ENCODE measurements around the gene GCN1.

Gene GCN1

DNA sequence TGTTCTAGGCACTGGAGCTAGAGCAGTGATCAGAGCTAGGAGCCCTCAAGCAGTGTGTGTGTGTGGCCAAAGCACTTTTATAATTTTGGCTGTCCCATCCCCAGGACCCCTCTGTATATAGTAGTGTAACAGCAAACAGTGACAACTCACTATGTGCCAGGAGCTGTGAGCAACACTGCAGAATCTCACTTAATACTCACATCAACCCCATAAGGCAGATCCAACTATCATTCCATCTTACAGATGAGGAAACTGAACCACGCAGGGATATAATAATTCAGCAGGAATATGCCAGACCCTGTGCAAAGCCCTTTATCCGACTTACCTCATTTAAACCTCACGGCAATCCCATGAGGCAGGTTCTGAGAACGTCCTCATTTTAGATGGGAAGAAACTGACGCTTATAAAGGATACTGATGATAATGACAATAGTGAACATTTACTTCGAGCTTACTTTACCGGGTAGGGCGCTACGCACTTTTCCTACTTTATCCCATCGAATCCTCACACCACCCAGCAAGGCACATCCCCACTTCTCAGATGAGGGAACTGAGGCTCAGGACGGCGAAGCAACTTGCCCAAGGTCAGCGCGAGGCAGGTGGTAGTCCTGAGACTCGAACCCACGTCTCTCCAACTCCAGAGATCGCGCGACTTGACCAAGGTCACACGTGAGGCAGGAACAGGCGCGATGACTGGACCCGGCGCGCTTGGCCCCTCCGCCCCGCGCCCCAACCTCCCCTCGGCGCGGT, 78.6 kb downstream of the GCN1 start:
- DNase-seq (ENCODE audit: low read depth), result peak; percentile 17

DNA sequence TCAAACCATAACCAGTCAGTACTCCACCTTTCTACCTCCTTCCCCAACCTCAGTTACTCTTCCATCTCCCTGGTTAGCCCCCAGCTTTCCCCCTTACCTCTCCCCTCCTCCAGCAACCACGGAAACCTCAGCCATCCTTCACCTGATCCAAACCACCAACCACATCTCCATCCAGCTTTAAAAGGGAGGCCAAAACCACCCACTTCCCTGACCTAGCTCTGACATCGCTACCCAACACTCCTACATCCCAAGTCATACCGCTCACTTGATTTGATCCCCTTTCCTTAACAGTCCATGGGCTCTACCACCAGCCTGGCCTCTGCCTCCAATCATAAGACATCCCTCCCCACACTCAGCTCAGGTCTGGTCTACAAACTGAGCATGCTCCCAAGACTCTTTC, 79.4 kb downstream of the GCN1 start:
- DNase-seq (ENCODE audit: low read depth), result no peak

DNA sequence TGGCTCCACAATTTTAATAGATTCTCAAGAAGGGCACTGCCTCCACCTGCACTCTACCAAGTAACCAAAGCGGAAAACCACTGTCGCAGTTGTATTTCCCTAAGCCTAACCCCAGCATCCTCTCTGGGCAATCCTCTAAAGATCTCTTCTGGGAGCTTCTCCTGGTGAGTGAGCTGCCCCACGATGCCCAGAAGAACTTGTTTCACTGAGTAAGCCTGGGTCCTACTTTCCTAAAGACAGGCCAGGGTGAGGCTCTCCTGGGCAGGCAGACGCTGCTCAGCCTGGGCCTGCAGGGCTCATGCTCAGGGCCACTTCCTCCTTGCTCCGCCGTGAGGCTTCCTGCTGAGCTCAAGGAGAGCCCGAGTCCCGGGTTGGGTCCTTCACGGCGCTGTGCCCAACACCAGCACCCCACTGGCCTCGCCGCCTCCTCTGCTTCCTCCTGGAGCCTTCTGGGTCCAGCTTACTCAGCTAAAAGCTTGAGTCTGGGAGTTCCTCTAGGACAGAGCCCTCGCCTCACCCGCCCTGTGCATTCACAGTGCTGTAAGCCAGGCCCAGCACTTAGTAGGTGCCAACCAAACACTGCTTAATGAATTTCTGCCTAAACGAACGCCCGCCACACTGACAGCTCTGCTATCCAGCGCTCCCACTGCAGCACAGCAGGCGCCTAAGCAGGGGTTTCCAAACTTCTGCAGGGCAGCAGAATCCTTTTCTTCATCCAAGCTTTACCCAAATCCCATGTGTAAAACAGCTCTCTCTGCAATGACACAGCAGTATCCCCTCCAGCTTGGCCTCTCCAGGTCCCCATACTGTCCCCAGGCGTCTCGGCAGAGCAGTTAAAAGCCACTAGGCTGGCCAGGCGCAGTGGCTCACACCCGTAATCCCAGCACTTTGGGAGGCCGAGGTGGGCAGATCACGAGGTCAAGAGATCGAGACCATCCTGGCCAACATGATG, 83.7 kb downstream of the GCN1 start:
- no peak for DNase-seq (ENCODE audit: low read depth)

DNA sequence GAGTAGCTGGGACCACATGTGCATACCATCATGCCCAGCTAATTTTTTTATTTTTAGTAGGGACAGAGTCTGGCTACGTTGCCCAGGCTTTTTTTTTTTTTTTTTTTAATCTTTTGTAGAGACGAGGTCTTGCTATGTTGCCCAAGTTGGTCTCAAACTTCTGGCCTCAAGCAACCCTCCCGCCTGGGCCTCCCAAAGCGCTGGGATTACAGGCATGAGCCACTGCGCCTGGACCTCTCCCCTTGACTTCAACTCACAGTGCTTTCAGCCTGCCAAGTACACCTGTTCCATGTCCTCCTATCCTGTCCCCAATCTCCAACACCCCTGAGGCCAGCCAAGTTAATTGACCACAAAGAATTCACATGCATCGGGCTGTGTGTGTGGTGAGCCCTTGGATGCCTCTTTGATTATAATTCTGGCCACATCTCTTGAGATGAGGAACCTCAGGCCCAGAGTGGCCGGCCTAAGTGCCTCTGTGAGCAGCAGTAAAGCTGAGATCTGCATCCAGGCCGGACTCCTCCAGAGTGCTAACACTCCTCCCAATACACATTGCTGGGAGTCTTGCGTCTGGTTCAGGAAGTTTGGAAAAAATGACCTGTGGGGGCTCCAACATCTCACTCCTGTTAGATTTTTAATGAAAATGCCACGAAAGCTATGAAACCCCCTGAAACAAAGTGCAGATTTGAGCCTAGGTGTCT, 84.8 kb downstream of the GCN1 start:
- no peak for DNase-seq (ENCODE audit: low read depth)

DNA sequence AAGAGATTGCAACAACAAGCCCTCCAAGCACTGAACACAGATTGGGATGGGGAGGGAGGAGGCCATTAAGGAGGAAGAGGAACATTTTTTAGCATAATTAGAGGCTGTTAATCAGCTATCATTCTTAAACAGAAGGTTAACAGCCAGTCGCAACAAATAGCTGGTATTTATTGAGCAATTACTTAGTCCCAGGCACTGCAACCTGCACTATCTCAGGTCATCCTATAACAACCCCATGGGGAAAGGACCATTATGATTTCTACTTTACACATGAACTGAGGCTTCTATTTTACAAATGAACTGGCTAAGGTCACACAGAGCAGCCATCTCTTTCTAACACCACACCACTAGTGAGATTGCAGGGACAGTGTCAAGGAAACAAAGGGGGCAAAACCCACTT, 88.4 kb downstream of the GCN1 start:
- DNase-seq (ENCODE audit: low read depth), result no peak

DNA sequence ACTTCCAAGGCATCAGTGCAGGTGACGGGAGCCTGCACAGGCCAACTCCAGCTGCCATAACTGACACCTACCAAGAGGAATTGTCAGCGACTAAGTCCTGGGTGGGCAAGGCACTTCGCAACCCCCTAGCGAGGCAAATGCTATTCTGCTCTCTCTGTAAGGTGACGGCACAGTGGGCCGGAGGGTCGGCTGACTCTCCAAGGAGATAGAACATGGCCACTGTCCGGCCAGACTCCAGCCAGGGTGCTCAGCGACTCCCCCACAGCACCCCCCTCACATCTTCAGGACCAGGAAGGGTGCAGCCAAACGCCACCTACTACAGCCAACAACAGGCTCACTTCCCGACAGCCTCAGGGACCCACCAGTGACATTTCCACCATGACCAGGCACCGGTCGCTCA, 91.1 kb downstream of the GCN1 start:
- no peak for DNase-seq (ENCODE audit: low read depth)

DNA sequence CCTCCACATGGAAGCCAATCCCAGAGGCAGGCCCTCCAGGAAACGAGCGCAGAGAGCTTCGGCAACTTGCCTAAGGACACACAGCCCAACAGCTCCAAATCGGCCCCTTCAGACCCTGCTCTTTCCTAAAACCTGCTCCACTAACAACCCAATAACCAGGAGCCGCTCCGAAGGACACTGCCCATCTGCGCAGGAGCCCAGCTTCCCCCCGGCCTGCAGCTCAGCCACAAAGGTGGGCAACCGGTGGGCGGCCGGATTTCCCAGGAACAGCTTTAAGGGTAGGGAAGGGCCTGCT, 91.5 kb downstream of the GCN1 start:
- no peak for DNase-seq (ENCODE audit: low read depth)

DNA sequence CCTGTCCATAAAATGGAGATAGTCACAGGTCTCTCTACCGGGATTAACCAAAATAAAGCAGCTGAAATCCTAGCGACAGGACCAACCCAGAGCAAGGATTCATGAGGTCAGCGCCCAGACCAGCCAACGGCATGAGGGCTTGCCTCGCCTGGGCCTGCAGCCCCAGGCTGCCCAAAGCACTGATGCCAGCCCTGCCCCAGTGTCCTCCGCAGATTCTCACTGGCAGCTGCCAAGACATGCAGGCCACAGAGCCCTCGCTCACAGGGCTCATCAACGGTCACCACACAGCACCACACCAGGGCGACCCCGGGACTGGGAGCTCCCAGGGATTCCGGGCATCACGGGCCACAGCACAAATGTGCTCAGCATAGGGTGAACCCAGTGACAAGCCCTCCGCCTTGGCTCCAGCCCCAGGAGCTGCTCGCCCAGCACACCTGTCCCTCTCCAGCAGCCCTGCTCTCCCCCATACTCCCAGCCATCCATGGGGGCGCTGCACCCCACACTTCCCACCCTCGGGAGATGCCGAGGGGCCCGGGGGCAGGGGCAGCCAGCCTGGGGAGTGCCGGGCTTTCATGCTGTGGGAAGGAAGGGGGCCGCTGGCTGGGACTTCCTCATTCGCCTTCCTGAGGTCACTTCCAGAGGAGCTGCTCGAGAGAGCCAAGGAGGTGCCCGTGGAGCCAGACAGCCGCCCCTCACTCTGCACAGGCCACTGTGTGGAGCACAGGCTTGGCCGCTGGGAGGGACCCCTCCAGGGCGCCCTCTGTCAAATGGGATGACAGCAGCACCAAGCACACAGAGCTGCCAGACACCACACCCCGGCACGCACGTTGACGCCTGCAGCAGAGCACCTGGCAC, 92.1 kb downstream of the GCN1 start:
- DNase-seq (ENCODE audit: low read depth), result no peak

DNA sequence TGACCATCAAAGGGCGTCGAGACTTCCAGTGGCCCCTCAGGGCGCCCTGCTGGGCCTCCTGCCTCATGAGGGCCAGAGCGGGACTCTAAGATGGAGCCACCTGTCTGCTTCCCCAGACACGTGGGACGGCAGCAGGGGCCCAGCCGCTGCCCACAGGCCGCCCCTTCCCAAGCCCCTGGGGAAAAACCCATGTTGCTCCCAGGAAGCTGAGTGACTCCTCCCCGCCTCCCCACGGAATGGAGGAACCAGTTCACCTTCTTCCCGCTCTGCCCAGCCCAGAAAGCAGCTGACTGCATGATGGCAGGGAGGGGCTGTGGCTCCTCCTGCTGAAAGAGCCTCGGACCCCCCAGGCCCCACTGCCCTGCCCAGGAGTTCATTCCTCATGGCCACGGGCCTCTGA, 92.9 kb downstream of the GCN1 start:
- DNase-seq (ENCODE audit: low read depth), result no peak

DNA sequence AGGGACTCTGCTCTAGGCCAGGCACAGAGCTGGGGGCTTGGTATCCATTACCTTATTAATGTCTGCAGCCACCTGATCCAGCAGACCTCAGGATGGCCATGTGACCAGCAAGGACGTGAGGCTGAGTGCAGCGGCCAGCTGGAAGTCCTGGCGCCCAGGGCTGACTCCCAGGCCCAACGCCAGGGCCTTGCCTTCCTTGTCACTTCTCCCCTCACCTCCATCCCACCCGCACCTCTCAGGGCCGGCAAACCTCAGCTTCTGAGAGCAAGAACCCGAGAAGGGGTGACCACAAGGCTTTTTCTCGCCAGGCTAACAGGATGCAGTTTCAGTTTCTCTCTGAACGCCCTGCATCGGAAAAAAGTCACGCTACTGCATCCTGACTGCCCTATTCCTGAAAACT, 93.3 kb downstream of the GCN1 start:
- no peak for DNase-seq (ENCODE audit: low read depth)

DNA sequence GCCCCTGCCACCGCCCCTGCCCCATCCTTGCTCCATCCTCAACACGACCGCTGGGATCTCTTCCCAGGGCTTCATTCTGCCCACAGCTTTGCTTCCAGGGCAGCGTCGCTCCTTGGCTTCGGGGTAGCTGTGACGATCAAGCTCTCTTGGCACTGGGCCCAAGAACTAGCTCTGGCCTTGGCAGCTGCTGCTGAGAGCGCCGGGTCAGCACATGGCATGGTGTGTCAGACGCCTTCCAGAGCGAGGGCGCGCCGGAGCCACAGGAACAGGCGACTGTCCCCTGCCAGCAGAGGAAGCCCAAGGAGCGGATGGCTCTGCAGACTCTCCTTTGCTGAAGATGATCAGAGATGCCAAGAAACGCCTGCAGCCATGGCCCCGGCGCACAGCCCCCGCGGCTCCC, 93.9 kb downstream of the GCN1 start:
- DNase-seq (ENCODE audit: low read depth), result peak; percentile 28

DNA sequence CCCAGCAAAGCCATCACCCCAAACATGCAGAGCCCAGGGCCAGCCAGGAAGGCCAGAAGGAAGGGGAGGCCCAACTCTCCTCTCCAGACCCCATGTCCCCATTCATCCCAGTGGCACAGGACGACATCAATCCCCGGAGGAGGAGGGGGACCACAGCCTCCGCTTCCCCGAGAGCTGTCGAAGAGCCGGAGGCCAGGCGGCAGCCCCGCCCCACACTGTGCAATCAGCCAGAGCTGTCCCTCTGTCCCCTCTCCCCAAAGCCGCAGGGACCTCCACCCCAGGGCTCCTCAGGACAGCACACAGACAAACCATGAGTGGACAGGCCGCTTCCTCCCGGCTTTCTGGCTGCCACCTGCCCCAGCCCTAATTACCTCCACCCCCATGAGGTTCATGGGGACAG, 94.8 kb downstream of the GCN1 start:
- no peak for DNase-seq (ENCODE audit: low read depth)

DNA sequence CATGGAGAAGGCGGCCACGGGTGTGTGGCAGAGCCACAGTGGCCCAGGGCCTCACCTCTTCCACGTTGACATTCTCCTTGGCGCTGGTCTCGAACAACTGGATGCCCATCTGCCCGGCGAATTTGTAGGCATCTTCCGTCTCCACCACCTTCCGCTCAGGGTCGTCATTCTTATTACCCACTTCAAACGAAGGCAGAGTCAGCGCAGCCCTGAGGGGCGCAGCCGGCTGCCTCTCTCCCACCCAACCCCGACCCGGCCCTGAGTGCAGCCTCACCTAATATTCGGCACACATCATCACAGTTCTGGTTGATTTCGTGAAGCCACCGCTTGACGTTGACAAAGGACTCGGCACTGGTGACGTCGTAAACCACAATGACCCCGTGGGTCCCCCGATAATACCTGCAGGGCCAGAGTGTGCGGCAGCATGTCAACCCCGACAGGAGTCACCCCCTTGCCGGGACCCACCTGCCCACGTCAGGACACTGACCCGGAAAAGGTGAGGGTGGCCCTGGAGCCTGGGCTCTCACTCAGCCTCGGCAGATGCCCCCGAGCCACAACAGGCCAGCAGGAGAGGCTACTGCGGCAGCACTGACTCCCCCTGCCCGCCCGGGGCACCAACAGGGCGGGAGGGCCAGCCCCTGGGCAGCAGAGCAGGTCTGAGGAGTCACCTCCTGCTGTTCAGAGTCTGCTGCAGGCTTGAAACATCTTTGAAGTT, 95.6 kb downstream of the GCN1 start:
- no peak for DNase-seq (ENCODE audit: low read depth)

DNA sequence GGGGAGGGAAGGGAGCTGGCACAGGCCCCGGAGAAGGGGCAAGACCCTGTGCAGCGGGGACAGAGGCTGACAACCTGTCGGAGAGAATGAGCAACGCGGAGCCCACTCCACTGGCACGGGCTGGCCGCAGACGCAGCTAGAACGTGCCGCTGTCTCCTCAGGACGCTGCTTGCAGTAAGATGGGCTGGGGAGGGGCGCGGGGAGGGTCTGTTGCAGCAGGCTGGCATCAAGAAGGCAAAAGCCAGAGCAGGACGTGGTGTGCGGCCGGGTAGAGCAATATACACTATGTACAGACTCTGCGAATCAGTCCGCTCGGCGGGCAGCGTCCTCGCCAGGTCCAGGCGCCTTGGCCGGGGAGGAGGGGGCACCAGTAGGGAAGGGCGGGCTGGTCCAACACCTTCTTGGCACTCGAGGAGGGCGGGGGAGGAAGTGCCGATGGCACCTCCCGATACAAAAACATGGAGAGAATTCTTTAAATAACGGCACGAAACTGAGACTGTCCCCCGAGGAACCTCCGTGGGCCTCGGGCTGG, 97.8 kb downstream of the GCN1 start:
- DNase-seq (ENCODE audit: low read depth), result no peak

DNA sequence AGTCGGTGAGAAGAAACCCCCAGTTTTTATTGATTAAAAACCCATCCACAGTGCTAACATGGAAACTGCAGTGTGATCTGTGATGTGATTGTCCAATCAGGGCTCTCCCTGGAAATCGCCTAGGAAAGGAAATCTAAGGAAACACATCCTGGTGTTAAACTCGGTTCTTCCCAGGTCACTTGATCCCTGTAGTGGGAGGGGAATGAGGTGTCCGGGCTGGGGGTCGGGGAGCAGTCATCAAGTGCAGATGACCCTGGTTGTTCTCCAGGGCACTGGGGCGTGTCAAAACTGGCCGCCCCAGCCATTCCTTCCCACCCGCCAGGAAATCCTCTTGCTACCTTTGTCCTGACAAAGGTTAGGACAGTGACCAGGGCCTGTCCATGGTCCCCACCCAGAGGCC, 98.8 kb downstream of the GCN1 start:
- DNase-seq (ENCODE audit: low read depth), result no peak

DNA sequence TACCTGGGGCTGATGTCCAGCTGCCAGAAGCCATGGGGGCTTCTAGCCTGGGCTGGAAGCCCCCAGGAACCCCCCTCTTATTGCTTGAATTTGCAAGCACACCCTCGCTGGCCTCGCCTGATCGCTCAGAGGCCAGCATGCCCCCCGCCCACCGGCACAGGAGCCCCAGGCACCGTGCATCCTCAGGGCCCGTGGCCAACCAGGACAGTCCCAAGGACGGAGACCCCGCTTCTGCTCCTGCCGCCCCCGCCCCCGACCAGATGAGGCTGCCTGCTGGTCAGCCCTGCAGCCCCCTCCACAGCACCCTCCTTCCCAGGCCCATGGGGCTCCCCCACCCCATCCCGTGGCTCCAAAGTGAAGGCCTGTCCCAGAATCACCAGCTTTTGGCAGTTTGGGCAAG, 99.2 kb downstream of the GCN1 start:
- no peak for DNase-seq (ENCODE audit: low read depth)

DNA sequence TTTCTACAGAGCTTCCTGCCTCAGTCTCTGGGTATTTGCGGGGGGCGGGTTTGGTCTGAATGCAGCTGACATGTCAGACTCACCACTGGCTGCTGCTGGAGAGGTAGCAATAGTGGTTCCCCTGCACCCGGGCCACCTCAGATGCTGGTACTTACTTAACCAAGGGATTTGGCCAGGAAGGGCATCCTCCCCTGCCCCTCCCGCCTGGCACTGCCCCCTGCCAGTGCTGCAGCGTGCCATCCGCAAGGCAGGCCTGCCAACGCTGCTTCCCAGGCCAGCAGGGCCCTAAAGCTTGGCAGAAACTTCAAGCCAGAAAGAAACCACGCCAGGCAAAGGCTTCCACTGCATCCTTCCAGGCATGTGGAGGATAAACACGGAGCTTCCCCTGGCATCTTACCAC, 100.0 kb downstream of the GCN1 start:
- no peak for DNase-seq (ENCODE audit: low read depth)

DNA sequence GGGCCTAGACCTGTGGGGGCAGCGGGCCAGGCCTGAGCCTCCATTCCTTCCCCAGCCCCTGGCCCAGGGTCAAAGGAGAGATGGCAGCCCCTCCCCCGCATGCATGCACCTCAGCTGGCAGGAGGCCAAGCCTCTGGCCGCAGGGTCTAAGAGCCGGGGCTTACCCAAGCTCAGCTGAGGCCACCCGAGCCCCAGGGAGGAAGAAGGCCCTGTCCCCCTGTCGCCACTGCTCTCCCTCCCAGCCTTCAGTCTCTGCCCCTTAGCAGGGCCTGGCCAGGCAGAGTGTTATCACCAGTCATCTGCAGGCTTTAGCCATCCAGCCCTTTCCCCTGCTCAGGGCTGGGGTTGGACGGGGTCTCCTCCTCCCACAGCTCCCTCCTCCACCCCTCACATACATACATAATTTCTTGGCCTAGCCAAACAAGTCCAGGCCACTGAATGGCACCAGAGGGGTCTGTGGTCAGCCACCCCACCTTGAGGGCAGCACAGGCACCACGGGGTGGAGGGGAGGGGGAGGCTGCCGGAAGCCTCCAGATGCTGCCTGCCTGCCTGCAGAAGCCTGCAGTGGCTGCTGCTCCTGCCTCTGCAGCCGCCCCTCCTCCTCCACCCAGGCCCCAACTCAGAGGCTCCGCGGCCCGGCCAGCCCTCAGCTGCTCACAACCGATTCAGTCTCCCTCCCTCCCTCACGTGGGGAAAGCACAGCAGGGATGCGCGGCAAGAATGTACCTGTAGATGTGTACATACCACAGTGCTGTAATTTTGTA, 100.7 kb downstream of the GCN1 start:
- no peak for DNase-seq (ENCODE audit: low read depth)

DNA sequence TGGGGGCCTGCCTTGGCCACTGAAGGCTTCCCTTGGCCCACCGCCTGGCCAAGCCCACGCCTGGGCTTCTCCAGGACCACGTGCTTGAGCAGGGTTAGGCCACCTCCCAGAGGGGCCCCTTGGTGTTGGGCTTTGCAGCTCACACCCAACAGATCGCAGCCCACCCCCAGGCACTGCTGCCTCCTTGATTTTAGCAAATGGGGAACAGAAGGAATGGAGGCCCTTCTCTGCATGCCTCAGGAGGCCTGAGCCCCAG, 101.3 kb downstream of the GCN1 start:
- DNase-seq (ENCODE audit: low read depth), result no peak

DNA sequence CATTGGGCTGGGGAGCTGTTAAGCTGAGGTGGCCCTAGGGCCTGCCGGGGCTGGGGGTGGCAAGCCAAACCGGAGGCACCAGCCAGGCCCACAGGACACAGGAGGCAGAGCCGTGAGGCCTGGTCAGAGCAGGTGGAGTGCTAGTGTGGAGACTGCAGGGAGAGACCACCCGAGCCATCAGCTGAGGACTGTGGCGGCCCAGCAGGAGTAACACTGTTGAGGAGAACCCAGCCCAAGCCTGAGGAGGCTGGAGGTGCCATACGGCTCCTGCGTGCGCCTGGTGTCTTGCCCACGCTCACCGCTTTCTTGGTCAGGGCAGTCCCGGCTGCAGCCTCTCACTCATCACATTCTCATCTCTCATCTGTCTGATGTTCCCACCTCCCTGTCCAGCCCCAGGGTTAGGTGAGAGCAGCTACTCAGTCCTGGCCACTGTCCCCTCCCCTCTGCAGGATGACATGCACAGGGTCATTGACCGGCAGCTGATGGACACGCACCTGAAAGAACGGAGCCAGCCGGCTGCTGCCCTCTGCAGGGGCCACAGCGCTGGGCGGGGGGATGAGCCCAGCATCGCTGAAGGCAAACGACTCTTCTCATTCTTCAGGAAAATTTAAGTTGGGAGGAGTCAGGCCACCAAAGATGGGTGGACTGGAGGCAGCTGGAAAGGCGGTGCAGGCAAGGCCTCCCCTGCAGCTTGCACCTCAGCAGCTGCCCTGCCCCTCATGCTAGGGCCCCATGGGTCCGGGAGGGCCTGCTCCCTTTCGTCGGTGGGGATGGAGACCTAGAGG, 101.8 kb downstream of the GCN1 start:
- no peak for DNase-seq (ENCODE audit: low read depth)

Data from fibroblast of the conjunctiva (primary cell).